Non-pigmented ciliary epithelial cell (primary cell): Measurements from ENCODE around the gene USP34.

Experiments used
- DNase-seq: peaks from one replicate; pipeline ENCODE4 v3.0.0-alpha.2; 2010; ENCODE audit warnings: low read depth

The USP34 gene

GRCh38 chr2:61318553-61318952 lies 152.3 kb downstream of the USP34 start:
- no peak for DNase-seq

DNA sequence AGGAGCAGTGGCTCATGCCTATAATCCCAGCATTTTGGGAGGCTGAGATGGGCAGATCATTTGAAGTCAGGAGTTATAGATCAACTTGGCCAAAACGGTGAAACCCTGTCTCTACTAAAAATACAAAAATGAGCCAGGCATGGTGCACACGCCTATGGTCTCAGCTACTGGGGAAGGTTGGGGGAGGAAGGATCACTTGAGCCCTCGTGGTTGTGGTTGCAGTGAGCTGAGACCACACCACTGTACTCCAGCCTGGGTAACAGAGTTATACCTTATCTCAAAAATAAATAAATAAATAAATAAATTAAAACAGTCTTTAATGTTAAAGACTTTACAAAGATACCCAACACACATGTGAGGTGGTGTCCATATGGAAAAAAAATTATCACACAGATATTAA lies 174.9 kb downstream of the USP34 start:
- no peak for DNase-seq

- no peak for DNase-seq
These were observed 178.9 kb downstream of the USP34 start for GRCh38 chr2:61291851-61292575.

DNA sequence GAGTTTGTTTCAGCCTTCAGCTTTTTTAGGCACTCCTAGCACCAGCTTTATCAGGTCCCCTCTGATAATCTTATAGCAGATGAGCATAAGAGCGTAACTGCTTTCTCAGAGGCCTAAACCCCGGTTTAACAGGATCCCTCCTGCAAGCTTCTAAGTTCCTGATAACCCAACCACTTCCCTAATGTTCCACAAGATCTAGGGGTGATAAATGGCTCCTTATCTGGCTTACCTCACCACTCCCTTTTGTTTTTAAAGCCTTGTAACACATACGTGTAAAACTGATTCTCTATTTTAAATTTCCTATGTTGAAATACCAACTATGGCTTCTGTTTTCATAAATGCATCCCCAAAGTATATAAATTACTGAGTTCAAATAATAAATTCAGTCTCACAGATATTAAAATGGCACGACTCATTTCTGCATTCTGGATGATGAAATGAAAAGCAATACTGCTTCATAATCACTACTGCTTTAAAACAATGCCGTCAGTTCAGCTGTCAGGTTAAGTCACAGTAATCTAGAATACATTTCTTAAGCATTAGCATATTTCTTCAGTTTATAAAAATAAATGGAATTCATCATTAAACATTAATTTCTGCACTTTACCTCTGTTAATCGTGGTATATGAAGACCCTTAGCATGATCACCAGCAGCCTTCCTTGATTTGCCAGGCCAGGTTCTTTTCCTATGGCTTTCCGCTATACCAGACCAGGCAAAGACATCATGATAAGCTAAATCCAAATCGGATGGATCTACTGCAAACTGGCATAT lies 182.6 kb downstream of the USP34 start:
- no peak for DNase-seq

- no peak for DNase-seq
These were observed 183.6 kb downstream of the USP34 start for GRCh38 chr2:61287254-61287653.

DNA sequence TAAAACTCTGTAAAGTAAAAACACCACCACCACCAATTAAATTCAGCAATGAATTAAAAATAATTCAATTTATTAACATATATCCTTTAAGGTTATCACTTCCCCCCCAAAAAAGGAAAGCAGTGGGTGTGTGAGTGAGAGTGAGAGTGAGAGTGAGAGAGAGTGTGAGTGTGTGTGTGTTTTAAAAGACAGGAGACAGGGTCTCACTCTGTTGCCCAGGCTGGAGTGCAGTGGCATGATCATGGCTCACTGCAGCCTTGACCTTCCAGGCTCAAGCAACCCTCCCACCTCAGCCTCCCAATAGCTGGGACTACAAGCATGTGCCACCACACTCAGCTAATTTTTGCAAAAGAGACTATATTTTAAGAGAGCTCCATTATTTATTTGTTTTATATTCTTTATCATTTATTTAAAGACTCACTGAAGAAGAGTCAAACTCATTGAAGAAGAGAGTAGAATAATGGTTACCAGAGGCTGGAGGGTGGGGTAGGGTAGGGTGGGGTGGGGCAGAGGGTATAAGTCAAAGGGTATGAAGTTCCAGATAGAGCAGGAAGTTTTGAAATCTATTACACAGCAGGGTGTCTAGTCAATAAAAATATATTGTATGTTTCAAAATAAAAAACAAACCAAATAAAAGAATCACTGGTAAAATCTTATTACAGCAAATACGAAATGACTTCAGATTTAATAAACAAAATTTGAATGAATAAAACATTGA lies 187.3 kb downstream of the USP34 start:
- DNase-seq = no peak

DNA sequence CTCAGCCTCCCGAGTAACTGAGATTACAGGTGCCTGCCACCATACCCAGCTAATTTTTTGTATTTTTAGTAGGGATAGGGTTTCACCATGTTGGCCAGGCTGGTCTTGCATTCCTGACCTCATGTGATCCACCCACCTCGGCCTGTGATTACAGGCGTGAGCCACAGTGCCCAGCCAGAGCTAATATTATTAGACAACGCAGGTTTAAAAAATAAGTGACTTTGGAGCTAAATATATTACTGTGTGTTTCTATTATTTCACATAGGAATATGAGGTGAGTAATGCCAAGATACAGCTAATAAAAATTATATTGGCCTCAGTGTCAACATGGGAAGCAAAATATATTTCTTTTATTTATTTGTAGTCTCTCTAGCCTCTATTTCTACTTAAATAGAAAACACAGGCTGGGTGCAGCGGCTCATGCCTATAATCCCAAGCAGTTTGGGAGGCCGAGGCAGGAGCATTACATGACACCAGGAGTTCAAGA lies 188.7 kb downstream of the USP34 start:
- DNase-seq = no peak

- no peak for DNase-seq
These were observed 189.6 kb downstream of the USP34 start for GRCh38 chr2:61281321-61281720.

DNA sequence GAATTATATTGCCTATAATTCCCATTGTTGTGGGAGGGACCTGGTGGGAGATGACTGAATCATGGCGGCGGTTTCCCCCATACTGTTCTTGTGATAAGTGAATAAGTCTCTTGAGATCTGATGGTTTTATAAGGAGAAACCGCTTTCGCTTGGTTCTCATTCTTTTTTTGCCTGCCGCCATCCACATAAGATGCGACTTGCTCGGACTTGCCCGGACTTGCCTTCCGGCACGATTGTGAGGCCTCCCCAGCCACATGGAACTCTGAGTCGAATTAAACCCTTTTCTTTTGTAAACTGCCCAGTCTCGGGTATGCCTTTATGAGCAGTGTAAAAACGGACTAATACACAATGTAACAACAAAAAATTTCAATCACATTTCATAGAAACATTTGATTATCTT lies 193.1 kb downstream of the USP34 start:
- DNase-seq = no peak

GRCh38 chr2:61275575-61276184 lies 195.2 kb downstream of the USP34 start:
- DNase-seq = no peak

- no peak for DNase-seq
These were observed 198.3 kb downstream of the USP34 start for GRCh38 chr2:61272421-61273070.

GRCh38 chr2:61268249-61268648 lies 202.6 kb downstream of the USP34 start:
- no peak for DNase-seq

DNA sequence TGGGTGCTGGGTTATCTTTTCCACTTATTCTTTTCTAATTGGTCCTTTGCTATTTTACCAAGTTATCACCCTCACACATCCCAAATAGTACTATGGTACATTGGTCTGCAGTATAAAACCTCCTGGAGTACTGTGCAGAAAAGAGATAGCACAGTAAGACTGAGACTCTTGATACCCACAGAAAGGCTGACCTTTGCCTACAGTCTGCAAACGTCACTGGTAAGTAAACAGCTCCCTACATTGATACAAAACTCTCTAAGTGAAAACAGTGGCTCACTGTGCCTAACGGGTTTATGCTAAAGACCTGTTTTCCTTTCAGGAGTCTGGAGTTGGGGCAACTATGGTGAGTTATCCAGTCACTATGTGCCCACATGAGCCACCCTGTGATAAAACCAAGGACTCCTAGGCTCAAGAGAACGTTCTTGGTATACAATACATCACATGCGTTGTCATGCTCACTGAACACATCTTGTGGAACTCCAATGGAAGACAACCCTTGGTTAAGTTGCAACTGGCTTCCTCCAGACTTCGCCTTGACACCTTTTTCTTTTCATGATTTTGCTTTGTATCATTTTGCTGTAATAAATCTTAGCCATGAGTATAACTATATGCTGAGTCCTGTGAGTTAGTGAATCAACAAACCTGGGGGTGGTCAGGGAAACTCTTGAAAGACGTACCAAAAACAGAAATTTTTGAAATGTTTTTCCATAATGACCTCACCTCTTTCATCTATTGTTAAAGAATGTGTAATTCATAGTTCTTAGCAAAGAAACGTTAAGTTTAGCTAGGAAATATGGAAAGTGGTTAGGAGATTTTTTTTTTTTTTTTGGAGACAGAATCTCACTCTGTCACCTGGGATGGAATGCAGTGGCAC lies 204.0 kb downstream of the USP34 start:
- DNase-seq = no peak

- no peak for DNase-seq
These were observed 207.1 kb downstream of the USP34 start for GRCh38 chr2:61263830-61264229.

GRCh38 chr2:61262699-61263098 lies 208.2 kb downstream of the USP34 start:
- no peak for DNase-seq

- DNase-seq = no peak
These were observed 213.4 kb downstream of the USP34 start for GRCh38 chr2:61257446-61257845.

GRCh38 chr2:61255580-61256437 lies 215.1 kb downstream of the USP34 start:
- peak; percentile 82 for DNase-seq

- DNase-seq = no peak
These were observed 216.4 kb downstream of the USP34 start for GRCh38 chr2:61254536-61254935.

GRCh38 chr2:61253136-61253535 lies 217.8 kb downstream of the USP34 start:
- no peak for DNase-seq

GRCh38 chr2:61252031-61252430 lies 218.9 kb downstream of the USP34 start:
- no peak for DNase-seq
